ENCODE measurements around the gene MEIKIN.
A peak's percentile ranks its signal among the peaks of the same experiment; 100 is the strongest.

MEIKIN gene

DNA sequence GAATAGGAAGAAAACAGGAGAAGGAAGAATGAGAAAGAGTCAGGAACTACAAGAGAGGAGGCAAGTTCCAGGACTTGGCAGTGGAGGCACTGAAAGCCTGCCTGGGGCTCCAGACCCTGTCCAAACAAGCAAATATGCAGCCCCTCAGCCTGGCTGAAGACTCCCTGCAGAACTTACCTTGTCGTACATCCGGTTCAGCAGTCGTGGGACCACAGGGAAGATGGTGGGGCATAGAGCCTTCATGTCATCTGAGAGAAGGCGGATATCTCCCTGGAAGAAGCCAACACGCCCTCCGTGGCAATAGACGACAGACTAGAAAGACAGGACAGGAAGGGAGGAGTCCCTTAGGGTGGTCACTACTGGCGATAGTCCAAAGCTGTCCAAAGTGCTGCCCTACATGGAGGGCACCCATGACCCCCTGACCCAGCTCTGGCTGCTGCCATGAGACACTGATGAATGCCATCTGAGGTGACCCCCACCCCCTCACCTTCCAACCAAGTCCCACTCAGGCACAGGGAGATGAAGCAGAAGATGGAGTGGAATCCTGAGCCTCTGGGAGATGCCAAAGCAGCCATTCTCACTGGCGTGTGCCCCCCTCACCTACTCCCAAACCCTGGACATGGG, 27.7 kb upstream of the MEIKIN start:
- DNase-seq: no peak

GRCh38 chr5:131968396-131968954, 23.0 kb upstream of the MEIKIN start:
- DNase-seq: no peak

DNA sequence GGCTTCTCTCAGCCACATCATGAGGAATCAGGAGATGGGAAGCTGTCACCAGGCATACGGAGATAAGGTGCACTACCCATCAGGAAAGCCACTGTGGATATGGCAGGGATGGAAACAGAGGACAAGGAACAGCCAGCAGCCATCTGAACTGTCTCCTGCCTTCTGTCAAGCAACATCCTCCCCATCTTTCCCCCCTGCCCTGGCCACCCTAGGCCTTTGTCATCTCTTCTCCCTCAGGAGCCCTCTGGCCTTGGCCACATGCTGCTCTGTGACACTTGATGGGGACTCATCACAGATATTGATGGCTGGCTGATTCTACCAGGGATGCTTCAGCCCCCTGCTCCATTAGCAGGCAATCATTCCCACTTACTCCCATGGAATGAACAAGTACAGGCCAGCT, 21.1 kb upstream of the MEIKIN start:
- no peak for DNase-seq

DNA sequence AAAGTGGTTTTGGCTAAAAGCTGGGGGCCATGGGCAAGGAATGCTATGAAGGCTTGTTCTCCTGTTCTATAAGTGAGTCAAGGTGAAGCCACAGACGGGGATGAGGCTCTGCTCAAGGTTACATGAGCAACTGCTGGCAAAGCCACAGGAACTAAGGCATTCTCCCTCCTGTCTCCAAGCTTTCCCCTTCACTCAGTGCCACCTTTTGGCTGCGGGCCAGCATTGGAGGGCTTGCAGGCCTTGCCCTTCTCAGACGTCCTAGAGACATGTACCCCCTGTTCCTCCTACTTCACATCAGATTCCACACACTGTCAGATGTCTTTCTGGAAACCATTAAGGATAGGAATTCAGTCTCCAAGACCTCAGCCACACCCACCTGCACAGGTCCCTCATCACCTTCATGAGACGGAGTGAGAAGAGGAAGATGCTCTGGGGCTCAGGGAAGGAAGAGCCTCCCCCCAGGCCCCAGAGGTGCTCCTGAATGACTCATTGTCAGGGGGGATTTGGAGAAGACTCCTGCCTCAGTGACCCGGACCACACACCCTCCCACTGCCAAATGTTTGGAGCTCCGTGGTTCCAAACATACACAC, 20.5 kb upstream of the MEIKIN start:
- no peak for DNase-seq

DNA sequence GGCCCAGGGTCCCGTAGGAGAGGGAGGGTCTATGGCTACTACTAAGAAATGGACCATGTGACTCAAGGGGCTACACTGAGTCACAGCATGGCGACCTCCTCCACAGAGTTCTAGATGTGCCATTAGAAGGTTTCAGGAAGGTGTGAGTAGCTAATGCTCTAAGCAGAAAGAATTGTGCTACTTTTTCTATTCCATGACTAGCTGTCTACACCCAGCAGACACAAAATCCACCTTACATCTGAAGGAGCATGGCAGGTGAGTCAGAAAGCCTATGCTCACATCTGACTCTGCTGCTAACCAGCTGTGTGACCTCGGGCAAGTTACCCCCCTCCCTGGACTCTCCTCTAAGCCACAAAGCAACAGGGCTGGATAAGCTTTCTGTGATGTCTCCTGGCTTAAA, 14.4 kb upstream of the MEIKIN start:
- DNase-seq: no peak

- no peak for DNase-seq
Measured at GRCh38 chr5:131959136-131959535, 13.7 kb upstream of the MEIKIN start.

- no peak for DNase-seq
Measured at GRCh38 chr5:131957721-131958441, 12.4 kb upstream of the MEIKIN start.

DNA sequence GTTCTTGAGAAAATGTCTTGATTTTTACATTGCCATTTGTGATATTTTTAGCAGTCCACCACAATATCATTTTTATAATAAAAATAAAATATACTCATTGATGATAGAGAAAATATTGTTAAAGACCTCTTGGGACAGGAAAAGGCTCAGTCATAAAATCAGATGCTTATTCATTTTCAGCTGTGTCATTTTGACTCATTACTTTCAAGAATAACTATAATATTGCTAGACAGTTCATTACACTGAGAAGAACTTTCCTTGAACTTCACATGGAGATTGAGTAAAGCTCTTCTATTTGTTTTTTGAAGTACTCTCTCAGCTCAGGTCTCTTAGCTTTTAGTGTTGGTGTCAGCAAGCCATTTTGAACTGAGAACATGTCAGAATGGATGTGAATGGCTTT, 8.5 kb upstream of the MEIKIN start:
- no peak for DNase-seq

DNA sequence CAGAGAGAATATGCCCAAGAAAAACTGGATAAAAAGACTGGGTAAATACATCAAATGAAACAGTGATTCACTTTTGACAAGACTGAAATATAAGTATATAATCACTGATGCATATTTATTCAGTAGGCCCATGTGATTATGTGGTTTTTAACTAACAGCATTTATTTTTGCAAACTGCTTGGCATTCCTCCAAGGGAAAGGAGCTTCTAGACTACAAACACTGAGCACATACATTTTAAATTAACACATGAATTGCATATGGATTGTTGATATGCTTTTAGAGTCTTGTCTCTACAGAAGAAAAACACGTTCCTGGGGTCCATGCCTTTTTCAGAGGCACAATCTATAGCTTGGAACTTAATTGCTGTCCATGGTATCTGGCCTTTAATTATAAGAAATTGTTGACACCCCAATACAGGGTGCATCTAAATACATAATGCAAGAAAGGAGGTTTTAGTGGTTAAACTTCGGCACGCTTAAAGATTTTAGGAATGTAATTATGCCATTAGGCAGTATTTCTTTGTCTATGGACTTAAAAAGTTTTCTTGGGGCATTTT, 6.9 kb upstream of the MEIKIN start:
- DNase-seq: peak; percentile 38

DNA sequence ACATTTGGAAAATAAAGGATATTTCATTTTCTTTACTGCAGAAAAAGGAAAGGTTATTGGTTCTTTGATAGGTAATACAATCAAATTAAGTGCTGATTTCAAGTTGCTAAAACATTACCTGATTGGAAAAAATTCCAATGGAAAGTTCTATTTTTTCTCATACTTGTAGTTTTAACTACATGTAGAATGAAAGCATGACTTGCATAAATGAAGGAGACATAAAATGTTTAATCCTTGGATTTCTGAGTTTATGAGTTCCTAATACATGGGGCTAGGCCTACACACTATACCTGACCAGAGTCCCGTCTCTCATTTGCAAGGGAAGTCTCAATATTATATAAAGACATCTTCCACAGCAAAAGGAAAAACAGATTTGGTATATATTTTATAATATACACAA, 5.2 kb upstream of the MEIKIN start:
- no peak for DNase-seq

DNA sequence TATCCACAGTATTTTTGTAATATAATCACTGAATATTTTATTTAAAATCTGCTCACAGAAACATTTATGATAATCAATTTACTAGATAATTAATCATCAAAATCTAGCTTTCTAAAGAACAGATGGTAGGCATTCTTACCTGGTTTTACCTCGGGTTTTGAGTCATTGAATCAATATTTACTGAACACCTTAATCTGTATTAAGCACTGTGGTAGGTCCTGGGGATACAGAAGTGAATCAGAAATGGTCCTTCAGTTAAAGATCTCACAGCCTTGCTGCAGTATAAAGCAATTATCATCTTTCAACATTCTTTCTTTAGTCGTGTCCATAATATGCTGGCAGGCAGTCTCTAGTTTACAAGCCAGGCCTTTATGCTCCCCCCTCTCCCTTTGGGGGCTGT, 2.0 kb upstream of the MEIKIN start:
- DNase-seq: peak; percentile 28

DNA sequence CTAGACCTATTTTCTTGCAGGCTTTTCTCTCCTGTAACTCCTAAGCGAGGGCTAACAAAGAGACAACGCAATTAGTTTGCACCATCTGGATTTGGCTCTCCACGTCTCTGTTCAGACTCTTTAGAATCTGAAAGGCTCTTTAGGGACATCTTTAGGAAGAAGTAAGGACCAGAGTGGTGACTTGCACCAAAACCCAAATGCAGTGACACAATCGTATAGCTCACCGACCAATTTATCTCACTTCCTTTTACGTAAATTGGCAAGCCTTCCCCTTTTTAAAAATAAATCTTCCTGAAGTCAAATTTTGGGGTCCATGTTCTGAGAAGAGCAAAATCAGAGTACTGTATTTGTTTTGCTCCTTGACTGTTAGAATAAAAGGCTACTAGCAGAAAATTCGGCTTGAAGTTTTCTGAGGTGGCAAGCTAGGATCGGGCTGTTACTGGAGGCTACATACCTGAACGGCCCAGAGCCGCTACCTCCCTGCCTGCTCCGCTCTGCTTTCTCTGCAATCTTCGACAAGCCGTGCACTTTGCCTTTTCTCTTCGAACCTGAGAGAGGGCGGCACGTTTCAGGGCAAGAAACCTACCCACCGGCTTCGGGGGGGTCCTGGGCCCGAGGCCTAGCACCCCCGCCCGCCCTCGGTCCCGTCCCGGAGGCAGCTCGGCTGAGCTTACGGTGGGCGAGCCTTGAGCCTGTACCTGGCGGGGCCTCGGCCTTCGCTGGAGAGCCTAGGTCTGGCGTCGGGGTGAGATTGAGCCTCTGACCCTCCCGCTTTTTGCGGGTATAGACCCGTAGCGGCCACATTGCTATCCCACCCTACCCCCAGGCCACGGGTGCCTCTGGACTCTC, 537 bp downstream of the MEIKIN start:
- no peak for DNase-seq

- DNase-seq: no peak
Measured at GRCh38 chr5:131943916-131944315, 1.5 kb downstream of the MEIKIN start.

DNA sequence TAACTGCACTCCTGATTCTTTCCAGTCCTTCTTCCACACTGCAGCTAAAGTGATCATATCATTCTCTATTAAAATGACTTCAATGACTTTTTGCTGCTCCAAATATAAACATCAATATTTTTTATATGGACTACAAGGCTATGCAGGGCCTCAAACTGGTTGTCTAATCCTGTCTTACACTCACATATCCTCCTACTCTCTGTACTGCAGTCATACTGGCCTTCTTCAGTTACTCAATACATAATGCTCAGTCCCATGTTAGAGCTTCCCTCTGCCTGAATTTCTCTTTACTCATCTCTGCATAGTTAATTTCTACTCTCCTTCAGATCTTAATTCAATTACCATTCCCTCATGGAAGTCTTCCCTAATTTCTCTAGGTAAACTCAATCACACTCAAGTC, 3.4 kb downstream of the MEIKIN start:
- DNase-seq: no peak

DNA sequence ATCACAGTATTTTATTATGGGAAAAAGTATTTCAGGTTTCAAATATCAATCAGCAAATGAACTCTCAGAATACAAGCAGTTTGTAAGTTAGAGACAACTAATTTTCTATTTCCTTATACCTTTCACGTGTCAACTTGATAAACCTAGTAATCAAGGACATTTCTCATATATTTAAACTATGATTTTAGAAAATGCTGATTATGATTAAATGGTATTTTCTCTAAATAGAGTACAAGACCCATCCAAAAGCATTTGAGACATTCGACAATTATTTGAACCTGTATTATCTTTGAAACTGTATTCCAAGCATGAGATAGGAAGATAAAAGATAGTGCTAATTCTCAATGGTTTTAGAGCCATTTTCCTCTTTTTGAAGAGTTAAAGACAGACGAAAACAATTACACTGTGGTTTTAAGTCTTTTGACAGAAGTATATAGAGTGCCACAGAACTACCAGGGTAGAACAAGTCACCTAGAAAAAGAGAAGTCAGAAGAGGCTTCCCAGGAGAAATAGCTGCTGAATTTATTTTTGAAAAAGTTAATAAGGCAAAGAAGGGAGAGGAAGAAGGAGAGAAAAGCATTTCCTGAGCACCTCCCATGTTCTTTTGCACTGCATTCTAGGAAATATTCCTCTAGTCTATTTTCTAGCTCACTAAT, 5.6 kb downstream of the MEIKIN start:
- DNase-seq: no peak

DNA sequence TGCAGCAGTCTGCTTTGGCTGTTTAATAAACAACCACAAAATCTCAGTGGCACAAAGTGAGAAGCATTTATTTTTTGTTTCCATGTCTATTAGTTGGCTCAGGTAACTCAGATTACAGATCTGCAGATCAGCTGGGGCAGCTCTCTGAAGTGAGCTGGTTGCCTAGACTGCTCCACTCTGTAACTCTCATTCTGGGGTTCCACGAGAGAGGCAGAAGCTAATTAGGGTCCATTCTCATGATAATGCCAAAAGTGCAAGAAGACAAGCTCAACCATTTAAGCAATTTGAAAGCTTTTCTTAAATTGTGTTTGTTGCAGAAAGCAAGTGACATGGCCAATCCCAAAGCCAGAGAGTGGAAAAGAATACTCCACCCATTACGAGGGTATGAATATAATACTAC, 13.2 kb downstream of the MEIKIN start:
- no peak for DNase-seq

DNA sequence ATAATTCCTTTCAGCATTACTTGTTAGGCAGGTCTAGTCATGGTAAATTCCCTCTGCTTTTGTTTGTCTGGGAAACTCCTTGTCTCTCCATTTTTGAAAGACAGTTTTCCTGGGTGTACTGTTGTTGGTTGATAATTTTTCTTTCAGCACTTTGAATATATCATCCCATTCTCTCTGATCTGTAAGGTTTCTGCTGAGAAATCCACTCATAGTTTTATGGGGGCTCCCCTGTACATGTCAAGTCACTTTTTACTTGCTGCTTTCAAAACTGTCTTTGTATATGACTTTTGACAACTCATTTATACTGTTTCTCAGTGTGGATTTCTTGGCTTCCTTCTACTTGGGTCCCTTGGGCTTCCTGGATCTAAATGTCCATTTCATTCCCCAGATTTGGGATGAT, 16.5 kb downstream of the MEIKIN start:
- DNase-seq: no peak

GRCh38 chr5:131926168-131926567, 19.3 kb downstream of the MEIKIN start:
- DNase-seq: no peak

GRCh38 chr5:131916481-131916880, 29.0 kb downstream of the MEIKIN start:
- DNase-seq: no peak

DNA sequence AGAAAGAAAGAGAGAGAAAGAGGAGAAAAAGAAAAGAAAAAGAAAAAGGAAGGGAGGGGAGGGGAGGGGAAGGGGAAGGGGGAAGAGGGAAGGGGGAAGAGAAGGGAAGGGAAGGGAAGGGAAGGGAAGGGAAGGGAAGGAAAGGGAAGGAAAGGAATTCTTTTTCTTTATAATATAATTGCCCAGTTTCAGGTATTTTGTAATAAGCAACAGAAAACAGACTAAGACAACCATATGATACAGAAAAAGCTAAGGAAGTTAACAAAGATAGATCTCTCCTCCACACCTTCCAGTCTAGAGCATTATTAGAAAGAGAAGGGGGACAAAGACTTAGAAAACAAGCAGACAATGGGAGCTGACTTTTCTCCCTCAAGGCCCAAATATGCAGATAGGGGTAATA, 31.0 kb downstream of the MEIKIN start:
- DNase-seq: no peak

DNA sequence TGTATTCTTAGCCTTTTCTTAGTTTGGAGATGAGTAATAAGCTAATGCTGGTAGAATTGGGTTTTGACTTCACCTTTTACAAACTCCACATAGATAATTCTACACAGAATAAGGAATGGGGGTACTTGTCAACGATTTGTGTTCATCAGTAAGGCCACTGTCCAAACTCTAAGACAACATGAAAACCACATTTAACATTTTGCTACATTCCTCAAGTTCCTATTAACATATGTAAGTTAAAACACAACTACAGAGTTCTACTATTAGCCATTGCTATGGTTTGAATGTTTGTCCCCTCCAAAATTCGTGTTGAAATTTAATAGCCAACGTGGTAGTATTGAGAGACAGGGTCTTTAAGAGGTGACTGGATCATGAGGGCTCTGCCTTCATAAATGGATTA, 31.9 kb downstream of the MEIKIN start:
- no peak for DNase-seq

DNA sequence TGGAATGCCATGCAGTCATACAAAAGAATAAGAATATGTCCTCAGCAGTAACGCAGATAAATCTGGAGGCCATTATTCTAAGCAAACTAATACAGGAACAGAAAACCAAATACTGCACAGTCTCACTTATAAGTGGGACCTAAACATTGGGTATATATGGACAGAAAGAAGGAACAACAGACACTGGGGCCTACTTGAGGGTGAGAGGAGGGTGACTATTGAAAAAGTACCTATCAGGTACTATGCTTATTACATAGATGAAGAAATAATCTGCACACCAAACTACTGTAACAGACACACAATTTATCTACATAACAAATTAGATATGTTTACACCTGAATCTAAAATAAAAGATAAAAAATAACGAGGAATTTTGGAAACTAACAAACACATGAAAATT, 38.8 kb downstream of the MEIKIN start:
- no peak for DNase-seq

All from NCI-H748 treated with DMSO at 0.1 percent for 48 hours (cell line).